H9 (cell line): ENCODE results near the gene DNAJC6. TPM values are rescaled to one million over a fixed set of nuclear protein-coding genes. Genes with fewer than 3 reads are reported as not detected.

Experiments
- DNase-seq: peaks from one replicate; pipeline ENCODE4 v3.0.0-alpha.2; 2017
- H2AFZ ChIP-seq: one replicate; pipeline ENCODE4 v1.6.1; 2013; ENCODE audit warnings: mild to moderate bottlenecking, low read length, control low read depth, moderate library complexity
- H2AK5ac ChIP-seq: 2 replicates; pipeline ENCODE4 v1.6.1; 2013; ENCODE audit warnings: low read length, control low read depth, mixed read lengths; ENCODE audit not compliant: insufficient read length
- H2BK120ac ChIP-seq: one replicate; pipeline ENCODE4 v1.6.1; 2013; ENCODE audit warnings: low read depth, mild to moderate bottlenecking, low read length, control low read depth, inconsistent platforms; ENCODE audit not compliant: poor library complexity, severe bottlenecking
- H2BK12ac ChIP-seq: 2 replicates; pipeline ENCODE4 v1.6.1; 2013; ENCODE audit warnings: low read length, control low read depth, mixed read lengths, low read depth; ENCODE audit not compliant: insufficient read length
- H2BK15ac ChIP-seq: 2 replicates; pipeline ENCODE4 v1.6.1; 2013; ENCODE audit warnings: low read depth, low read length, control low read depth
- H2BK20ac ChIP-seq: one replicate; pipeline ENCODE4 v1.6.1; 2013; ENCODE audit warnings: low read depth, mild to moderate bottlenecking, low read length, control low read depth, inconsistent platforms; ENCODE audit not compliant: poor library complexity, severe bottlenecking
- H2BK5ac ChIP-seq: 2 replicates; pipeline ENCODE4 v1.6.1; 2013; ENCODE audit warnings: low read length, control low read depth, mixed read lengths; ENCODE audit not compliant: insufficient read length
- H3K14ac ChIP-seq: 2 replicates; pipeline ENCODE4 v1.6.1; 2013; ENCODE audit warnings: low read length, control low read depth; ENCODE audit not compliant: insufficient read depth
- H3K18ac ChIP-seq: 2 replicates; pipeline ENCODE4 v1.6.1; 2013; ENCODE audit warnings: low read depth, mild to moderate bottlenecking, mixed read lengths, low read length, control low read depth; ENCODE audit not compliant: insufficient read length
- H3K23ac ChIP-seq: 2 replicates; pipeline ENCODE4 v1.6.1; 2013; ENCODE audit warnings: low read length, control low read depth, mixed read lengths, low read depth; ENCODE audit not compliant: insufficient read length
- H3K23me2 ChIP-seq: 2 replicates; pipeline ENCODE4 v1.6.1; 2013; ENCODE audit warnings: low read depth, mild to moderate bottlenecking, mixed read lengths, low read length, control low read depth; ENCODE audit not compliant: insufficient read length, poor library complexity, severe bottlenecking
- H3K27ac ChIP-seq: 2 replicates; pipeline ENCODE4 v1.5.1; 2013; ENCODE audit warnings: low read length, control low read depth, mixed read lengths, low read depth; ENCODE audit not compliant: insufficient read length
- H3K27me3 ChIP-seq: 2 replicates; pipeline ENCODE4 v1.6.1; 2013; ENCODE audit warnings: low read length, control low read depth, inconsistent platforms; ENCODE audit not compliant: insufficient read depth
- H3K4ac ChIP-seq: 2 replicates; pipeline ENCODE4 v1.6.1; 2013; ENCODE audit warnings: low read depth, mild to moderate bottlenecking, control low read depth, inconsistent platforms, low read length, moderate library complexity
- H3K4me1 ChIP-seq: 2 replicates; pipeline ENCODE4 v1.6.1; 2013; ENCODE audit warnings: low read length, control low read depth, inconsistent platforms; ENCODE audit not compliant: insufficient read depth
- H3K4me2 ChIP-seq: 2 replicates; pipeline ENCODE4 v1.6.1; 2013; ENCODE audit warnings: low read length, control low read depth, mixed read lengths; ENCODE audit not compliant: insufficient read length, insufficient read depth
- H3K56ac ChIP-seq: 2 replicates; pipeline ENCODE4 v1.6.1; 2013; ENCODE audit warnings: low read depth, mild to moderate bottlenecking, mixed read lengths, low read length, control low read depth; ENCODE audit not compliant: insufficient read length
- H3K79me1 ChIP-seq: 2 replicates; pipeline ENCODE4 v1.6.1; 2013; ENCODE audit warnings: low read depth, mild to moderate bottlenecking, moderate library complexity, low read length, control low read depth, inconsistent platforms; ENCODE audit not compliant: insufficient read depth, poor library complexity, severe bottlenecking
- H3K79me2 ChIP-seq: 2 replicates; pipeline ENCODE4 v1.6.1; 2013; ENCODE audit warnings: low read length, control low read depth, inconsistent platforms; ENCODE audit not compliant: insufficient read depth
- H3K9ac ChIP-seq: 2 replicates; pipeline ENCODE4 v1.6.1; 2013; ENCODE audit warnings: low read length, control low read depth, mixed read lengths; ENCODE audit not compliant: insufficient read length; ENCODE audit errors: extremely low read depth
- H3K9me3 ChIP-seq: one replicate; pipeline ENCODE4 v1.6.1; 2013; ENCODE audit warnings: low read depth, low read length, inconsistent platforms; ENCODE audit not compliant: control insufficient read depth
- H3T11ph ChIP-seq: one replicate; pipeline ENCODE4 v1.6.1; 2013; ENCODE audit warnings: mild to moderate bottlenecking, low read length, control low read depth, inconsistent platforms
- H4K20me1 ChIP-seq: one replicate; pipeline ENCODE4 v1.6.1; 2013; ENCODE audit not compliant: control insufficient read depth, insufficient read length, insufficient read depth
- H4K5ac ChIP-seq: 2 replicates; pipeline ENCODE4 v1.6.1; 2013; ENCODE audit warnings: low read depth, mild to moderate bottlenecking, mixed read lengths, low read length, control low read depth; ENCODE audit not compliant: insufficient read length
- H4K8ac ChIP-seq: replicated peaks from 2 replicates; pipeline ENCODE4 v1.6.1; 2013; ENCODE audit warnings: low read length, control low read depth, mixed read lengths, low read depth; ENCODE audit not compliant: insufficient read length
- H4K91ac ChIP-seq: 2 replicates; pipeline ENCODE4 v1.6.1; 2013; ENCODE audit warnings: low read depth, mild to moderate bottlenecking, moderate library complexity, mixed read lengths, low read length, control low read depth; ENCODE audit not compliant: insufficient read length
- H3K27ac Mint-ChIP-seq, 3 experiments: 2 replicates in 2 of 3; 3 replicates in 1 of 3; pipeline ENCODE4 v1.8.0; 2020 to 2021; ENCODE audit warnings: mixed read lengths in 3 of 3, mild to moderate bottlenecking in 1 of 3, moderate library complexity in 1 of 3
- H3K27me3 Mint-ChIP-seq: 2 replicates; pipeline ENCODE4 v1.8.0; 2021; ENCODE audit warnings: low read depth, mild to moderate bottlenecking, moderate library complexity, mixed read lengths
- H3K36me3 Mint-ChIP-seq, 3 experiments: 2 replicates in 2 of 3; 3 replicates in 1 of 3; pipeline ENCODE4 v1.8.0; 2020 to 2021; ENCODE audit warnings: low read depth in 3 of 3, mixed read lengths in 3 of 3; ENCODE audit not compliant: insufficient read depth in 1 of 3
- H3K4me1 Mint-ChIP-seq, 2 experiments: 2 replicates each; pipeline ENCODE4 v1.8.0; 2020; ENCODE audit warnings: mixed read lengths in 2 of 2
- H3K4me3 Mint-ChIP-seq, 2 experiments: 2 replicates in 1 of 2; 3 replicates in 1 of 2; pipeline ENCODE4 v1.8.0; 2020 to 2021; ENCODE audit warnings: mild to moderate bottlenecking in 2 of 2, mixed read lengths in 2 of 2, moderate library complexity in 1 of 2
- H3K9me3 Mint-ChIP-seq, 2 experiments: 2 replicates in 1 of 2; 3 replicates in 1 of 2; pipeline ENCODE4 v1.8.0; 2020; ENCODE audit warnings: mild to moderate bottlenecking in 2 of 2, mixed read lengths in 2 of 2, moderate library complexity in 1 of 2
- WGBS: extraction: QIAGEN DNeasy Blood & Tissue Kit; methylation state at CpG from one replicate; pipeline ENCODE4 v1.1.7; 2013; ENCODE audit warnings: missing lambda C conversion rate, low lambda C conversion rate, mixed read lengths; ENCODE audit not compliant: insufficient read length; ENCODE audit errors: extremely low coverage; 5-methylcytosine and 5-hydroxymethylcytosine counted together
- total RNA-seq: library from RNA; stranded (reverse); gene quantifications from 2 replicates; pipeline ENCODE4 v1.2.1, GENCODE V29; 2021
- TF ChIP-seq, protein P1 (sequence below): fragments of 200-600 bp; sonication (generic); conservative IDR thresholded peaks from 3 replicates; pipeline ENCODE4 v1.8.0; 2021; ENCODE audit warnings: antibody characterized with exemption, mild to moderate bottlenecking

Gene DNAJC6
- total RNA-seq, 1 experiment from 2014 or later, result 2.2 TPM

DNA sequence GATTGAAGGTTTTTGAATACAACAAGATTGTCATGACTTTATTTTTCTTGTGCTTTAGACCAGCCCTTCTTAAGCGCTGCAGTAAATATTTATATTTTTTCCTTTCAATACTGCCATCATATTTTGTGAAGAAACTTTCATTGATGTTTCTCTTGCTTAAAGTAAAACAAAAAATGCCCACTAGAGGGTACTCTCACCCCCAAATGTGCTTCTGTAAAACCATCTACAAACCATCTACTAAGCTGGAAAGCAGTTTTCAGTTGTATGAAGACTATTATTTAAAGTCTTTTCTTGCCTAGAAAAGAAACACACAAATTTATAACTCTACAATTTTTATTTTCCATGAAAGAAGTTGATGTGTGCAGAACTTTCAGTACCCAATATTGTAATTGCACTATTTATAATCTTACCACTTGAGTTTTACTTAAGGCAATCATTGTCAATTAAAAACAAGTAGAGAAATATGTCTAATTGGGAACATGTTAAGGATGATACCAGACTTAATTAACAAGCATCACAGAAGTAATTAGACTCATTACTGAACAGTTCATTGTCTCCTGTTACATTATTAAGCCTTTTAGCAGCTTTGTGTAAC is 121.9 kb downstream of the DNAJC6 start:
- no peak overlapping the region for H3K56ac ChIP-seq
- no peak overlapping the region for H2BK12ac ChIP-seq
- H3K23ac ChIP-seq, result no peak overlapping the region
- no peak overlapping the region for H4K5ac ChIP-seq
- Mint-ChIP-seq H3K27ac (peak overlapping the region in 2 of 3 experiments; percentile 6 to 53; a peak in 2 of 7 replicates), H3K9me3 (no peaks in the 10 kb centered on the region), H3K36me3 (peaks cover 3 to 38% (median 26%) of the 10 kb centered on the region in 3 experiments; a peak in 5 of 7 replicates), H3K4me1 (peaks cover 45 to 49% of the 10 kb centered on the region in 2 experiments), H3K4me3 (no peak overlapping the region), H3K27me3 (no peaks in the 10 kb centered on the region)
- no peak overlapping the region for H2BK120ac ChIP-seq
- H3K4me2 ChIP-seq, result no peak overlapping the region
- no CpG with 5 or more reads among the region's 1 CpG for WGBS
- no peaks in the 10 kb centered on the region; the same call in 1 of the 2 replicates for H3K79me2 ChIP-seq
- peaks cover 2% of the 10 kb centered on the region; the same call in 1 of the 2 replicates for H3K4me1 ChIP-seq
- H2BK20ac ChIP-seq, result no peak overlapping the region
- no peak overlapping the region for H3K18ac ChIP-seq
- DNase-seq, result no peak
- no peaks in the 10 kb centered on the region for H3K79me1 ChIP-seq
- H3K23me2 ChIP-seq, result no peaks in the 10 kb centered on the region
- H4K8ac ChIP-seq, result no peak overlapping the region
- H2BK15ac ChIP-seq, result no peak overlapping the region
- H2BK5ac ChIP-seq, result no peak overlapping the region
- TF ChIP-seq, protein P1, sequence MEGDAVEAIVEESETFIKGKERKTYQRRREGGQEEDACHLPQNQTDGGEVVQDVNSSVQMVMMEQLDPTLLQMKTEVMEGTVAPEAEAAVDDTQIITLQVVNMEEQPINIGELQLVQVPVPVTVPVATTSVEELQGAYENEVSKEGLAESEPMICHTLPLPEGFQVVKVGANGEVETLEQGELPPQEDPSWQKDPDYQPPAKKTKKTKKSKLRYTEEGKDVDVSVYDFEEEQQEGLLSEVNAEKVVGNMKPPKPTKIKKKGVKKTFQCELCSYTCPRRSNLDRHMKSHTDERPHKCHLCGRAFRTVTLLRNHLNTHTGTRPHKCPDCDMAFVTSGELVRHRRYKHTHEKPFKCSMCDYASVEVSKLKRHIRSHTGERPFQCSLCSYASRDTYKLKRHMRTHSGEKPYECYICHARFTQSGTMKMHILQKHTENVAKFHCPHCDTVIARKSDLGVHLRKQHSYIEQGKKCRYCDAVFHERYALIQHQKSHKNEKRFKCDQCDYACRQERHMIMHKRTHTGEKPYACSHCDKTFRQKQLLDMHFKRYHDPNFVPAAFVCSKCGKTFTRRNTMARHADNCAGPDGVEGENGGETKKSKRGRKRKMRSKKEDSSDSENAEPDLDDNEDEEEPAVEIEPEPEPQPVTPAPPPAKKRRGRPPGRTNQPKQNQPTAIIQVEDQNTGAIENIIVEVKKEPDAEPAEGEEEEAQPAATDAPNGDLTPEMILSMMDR, result peak; percentile 79
- no peak overlapping the region for H3K27ac ChIP-seq
- no peaks in the 10 kb centered on the region for H4K20me1 ChIP-seq
- no peak overlapping the region for H3K4ac ChIP-seq
- no peak overlapping the region for H4K91ac ChIP-seq
- no peak overlapping the region for H3T11ph ChIP-seq
- H3K9me3 ChIP-seq, result no peaks in the 10 kb centered on the region
- H2AFZ ChIP-seq, result no peak overlapping the region
- no peak overlapping the region for H3K9ac ChIP-seq
- H3K14ac ChIP-seq, result no peak overlapping the region
- H2AK5ac ChIP-seq, result no peak overlapping the region
- no peaks in the 10 kb centered on the region for H3K27me3 ChIP-seq
